Stimulated activated naive CD8-positive, alpha-beta T cell treated with anti-CD3 and anti-CD28 coated beads, Interleukin-15, Interleukin-2, amounts not matched to agents 100 U/mL and 50 U/mL, for 24 hours (primary cell): ENCODE results near the gene PRUNE2.
"Not testable (repeated sequence)": the region's sequence is repeated elsewhere in the genome, so short reads cannot be mapped to it uniquely, and the experiment has no call there.

Experiments used
- ATAC-seq: fragments of 150-1000 bp; cut with Tn5 transposase; one replicate; pipeline ENCODE4 v1.10.0; 2021
- DNase-seq: peaks from one replicate; pipeline ENCODE4 v3.0.0; 2021

Gene PRUNE2, protein sequence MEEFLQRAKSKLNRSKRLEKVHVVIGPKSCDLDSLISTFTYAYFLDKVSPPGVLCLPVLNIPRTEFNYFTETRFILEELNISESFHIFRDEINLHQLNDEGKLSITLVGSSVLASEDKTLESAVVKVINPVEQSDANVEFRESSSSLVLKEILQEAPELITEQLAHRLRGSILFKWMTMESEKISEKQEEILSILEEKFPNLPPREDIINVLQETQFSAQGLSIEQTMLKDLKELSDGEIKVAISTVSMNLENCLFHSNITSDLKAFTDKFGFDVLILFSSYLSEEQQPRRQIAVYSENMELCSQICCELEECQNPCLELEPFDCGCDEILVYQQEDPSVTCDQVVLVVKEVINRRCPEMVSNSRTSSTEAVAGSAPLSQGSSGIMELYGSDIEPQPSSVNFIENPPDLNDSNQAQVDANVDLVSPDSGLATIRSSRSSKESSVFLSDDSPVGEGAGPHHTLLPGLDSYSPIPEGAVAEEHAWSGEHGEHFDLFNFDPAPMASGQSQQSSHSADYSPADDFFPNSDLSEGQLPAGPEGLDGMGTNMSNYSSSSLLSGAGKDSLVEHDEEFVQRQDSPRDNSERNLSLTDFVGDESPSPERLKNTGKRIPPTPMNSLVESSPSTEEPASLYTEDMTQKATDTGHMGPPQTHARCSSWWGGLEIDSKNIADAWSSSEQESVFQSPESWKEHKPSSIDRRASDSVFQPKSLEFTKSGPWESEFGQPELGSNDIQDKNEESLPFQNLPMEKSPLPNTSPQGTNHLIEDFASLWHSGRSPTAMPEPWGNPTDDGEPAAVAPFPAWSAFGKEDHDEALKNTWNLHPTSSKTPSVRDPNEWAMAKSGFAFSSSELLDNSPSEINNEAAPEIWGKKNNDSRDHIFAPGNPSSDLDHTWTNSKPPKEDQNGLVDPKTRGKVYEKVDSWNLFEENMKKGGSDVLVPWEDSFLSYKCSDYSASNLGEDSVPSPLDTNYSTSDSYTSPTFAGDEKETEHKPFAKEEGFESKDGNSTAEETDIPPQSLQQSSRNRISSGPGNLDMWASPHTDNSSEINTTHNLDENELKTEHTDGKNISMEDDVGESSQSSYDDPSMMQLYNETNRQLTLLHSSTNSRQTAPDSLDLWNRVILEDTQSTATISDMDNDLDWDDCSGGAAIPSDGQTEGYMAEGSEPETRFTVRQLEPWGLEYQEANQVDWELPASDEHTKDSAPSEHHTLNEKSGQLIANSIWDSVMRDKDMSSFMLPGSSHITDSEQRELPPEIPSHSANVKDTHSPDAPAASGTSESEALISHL (N-terminal part only)

DNA sequence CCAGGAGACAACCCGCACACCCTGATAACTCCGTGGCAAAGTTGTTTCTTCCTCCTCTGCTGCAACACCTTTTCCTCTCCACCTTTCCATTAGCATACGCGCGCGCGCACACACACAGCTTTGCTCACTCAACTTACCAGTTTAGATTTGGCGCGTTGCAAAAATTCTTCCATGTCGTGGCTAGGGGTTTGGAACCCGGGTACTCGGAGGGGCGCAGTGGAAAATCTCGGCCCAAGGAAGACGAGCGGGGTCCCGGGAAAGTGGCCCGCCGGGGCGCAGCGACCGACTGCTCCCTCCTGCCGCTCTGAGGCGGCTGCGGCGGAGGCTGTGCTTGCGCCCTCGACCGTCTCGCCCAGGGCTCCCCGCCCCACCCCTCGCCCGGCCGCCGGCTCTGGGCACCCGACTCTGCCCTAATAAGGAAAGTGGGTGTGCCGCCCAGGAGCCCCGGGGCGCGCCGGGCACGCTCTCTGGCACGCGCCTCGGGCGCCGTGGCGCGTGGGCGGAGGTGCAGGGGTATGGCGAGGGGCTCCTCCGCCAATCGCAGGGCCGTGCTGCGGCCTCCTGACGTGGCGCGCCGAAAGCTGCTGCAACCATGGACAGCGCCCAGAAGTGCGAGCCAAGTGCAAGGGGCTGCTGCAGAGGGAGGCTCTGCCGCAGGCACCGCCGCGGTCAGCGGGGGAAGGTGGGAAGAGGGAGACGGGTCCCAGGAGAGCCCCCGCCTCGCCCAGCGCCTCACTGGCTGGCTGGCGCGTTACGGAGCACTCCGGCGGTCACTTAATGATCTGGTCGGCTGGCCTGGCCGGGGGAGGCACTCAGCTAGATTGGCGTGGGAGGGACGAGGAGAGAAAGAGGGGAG is at the start of gene PRUNE2:
PRUNE2 (minus strand) TSS at position 324 of the 856 bp plus-strand sequence; CDS start at position 173, 151 bp downstream.
- DNase-seq (peak; percentile 33), ATAC-seq (peak; percentile 43)

DNA sequence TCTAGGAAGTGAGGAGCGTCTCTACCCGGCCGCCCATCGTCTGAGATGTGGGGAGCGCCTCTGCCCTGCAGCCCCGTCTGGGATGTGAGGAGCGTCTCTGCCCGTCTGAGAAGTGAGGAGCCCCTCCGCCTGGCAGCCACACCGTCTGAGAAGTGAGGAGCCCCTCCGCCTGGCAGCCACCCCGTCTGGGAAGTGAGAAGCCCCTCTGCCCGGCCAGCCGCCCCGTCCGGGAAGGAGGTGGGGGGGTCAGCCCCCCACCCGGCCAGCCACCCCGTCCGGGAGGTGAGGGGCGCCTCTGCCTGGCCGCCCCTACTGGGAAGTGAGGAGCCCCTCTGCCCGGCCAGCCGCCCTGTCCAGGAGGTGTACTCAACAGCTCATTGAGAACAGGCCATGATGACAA is 49.5 kb upstream of the PRUNE2 start:
- DNase-seq, ATAC-seq: not testable (repeated sequence)

DNA sequence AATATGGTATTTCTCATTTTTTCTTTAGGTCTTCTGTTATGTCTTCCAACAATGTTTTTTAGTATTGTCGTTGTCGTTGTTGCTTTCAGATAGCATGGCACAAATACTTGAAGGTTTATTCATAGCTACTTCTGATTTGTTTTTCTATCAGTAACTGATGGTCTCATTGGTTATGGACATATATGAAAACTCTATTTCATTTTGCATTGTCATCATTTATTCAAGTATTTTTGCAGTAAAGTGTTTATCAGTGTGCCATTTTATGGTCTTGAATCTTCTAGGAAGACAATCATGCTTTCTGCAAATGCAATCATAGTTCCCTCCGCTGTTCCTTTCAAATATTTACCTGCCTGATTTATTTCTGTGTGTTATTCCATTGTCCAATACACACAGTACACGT is 44.0 kb upstream of the PRUNE2 start:
- ATAC-seq = no peak
- no peak for DNase-seq

DNA sequence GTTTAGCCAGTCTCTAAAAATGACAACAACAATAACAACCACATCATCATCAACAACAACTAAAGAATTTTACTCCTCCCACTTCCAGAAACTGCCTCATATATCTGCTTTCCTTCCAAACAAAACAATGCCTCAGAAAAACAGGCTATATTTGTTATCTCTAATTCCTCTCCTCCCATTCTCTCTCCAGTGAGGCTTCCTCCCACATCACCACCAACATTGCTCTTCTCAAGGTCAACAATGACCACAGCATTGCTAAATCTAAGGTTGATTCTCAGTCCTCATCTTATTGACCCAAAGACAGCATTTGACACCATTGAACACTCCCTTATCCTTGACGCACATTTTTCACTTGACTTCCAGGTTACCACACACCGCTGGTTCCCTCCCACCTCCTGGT is 38.1 kb upstream of the PRUNE2 start:
- ATAC-seq (no peak), DNase-seq (no peak)

DNA sequence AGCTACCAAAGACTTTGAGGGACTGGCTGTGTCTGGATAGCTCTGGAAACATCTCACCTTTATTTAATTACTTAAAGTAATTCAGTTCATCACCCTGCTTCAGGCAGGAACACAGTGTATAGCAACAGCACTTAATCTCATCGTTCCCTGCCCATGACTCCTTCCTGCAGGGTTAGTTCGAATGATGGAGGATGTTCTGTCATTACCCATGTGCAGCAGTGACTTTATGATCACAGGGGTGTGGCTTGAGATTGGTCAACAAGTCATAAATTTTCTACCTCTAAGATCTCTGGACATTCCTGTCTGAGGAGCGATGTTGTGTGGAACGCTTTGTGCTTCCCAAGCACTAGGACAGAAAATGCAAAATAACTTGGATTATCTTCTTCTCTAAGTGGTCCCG is 37.1 kb upstream of the PRUNE2 start:
- no peak for ATAC-seq
- no peak for DNase-seq

DNA sequence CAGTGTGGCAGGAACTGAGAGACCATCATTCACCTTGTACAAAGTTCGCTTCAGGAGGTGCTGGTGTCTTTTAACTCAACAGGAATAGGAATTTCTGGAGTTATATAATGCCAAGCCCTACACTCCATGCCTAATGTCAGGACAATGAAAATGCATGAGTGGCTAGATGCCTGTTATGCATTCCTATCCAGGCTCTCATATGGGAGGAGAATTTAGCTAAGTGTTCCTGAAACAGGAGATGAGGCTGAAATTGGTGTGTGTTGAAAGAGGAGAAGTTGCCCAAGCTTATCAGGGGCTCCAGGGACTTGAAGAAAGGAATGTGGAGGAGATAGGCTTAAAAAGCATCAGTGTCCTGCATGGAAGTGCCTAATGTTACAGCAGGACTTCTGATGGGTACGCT is 26.8 kb upstream of the PRUNE2 start:
- no peak for ATAC-seq

DNA sequence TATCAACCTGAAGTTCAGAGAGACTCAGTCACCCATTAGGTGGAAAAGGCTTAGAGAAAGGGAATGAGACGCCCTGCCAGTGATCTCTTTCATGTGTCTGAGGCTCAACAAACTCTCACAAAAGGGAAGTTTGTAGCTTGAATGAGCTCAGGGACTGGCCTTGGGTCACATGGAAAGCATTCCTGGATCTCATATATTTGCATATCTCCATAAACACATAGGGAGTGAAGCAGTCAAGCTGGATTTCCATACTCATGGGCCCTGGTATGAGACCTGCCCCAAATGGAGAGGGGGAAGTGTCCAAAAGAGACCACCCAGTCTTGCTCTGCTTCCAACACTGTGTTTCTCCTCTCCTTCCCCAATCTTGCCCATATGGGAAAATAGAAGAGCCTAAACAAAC is 26.4 kb upstream of the PRUNE2 start:
- DNase-seq (no peak), ATAC-seq (no peak)

More for the DNA sequence above, 26.8 kb upstream of the PRUNE2 start:
- no peak for DNase-seq

DNA sequence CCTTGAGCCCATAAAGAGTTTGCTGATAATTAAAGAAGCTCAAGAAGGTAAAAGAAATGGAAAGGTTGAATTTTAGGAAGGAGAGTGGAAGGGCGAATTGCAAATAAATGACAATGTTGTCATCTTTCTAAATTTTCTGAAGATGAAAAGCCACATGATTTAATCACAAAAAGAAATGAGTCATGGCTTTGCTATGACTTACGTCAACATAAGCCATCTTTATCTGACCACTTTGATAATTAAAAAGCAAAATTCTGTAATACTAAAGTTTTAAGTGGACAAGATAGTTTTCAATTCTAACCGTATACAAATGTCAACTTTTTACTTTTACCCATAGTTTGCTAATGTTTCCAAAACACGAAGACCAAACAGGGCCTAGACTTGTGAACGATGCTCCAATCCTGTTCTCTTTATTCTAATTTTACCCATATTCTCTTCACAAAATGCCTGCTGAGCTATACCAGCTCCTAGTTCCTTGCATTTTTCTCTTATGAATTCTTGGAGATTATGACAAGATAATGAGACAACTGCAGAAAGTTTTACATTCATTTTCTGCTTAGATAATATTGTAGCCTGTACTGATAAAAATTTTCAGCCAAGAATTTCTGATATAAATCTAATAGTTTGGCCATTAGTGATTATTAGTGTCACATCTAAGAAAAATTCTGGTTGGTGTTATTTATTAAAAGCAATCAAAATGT is 21.8 kb upstream of the PRUNE2 start:
- ATAC-seq = no peak
- no peak for DNase-seq

DNA sequence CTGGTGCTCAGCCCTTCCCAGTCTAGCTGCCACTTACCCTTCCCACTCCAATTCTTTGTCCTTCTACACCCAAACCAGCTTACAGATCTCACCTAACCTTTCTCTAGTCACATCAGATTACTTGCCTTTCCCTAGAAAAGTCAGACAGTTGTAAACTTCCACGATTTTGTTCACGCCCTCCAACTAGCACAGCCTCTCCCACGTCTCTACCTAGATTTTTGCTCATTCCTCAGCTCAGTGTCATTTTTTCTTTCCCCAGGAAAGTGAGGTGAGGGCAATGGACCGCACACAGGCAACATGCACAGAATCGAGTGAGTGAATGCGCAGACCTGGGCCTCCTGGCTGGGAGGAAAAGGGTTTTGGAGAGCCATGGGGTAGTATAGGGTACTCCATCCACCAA is 20.9 kb upstream of the PRUNE2 start:
- DNase-seq = no peak
- ATAC-seq = no peak

DNA sequence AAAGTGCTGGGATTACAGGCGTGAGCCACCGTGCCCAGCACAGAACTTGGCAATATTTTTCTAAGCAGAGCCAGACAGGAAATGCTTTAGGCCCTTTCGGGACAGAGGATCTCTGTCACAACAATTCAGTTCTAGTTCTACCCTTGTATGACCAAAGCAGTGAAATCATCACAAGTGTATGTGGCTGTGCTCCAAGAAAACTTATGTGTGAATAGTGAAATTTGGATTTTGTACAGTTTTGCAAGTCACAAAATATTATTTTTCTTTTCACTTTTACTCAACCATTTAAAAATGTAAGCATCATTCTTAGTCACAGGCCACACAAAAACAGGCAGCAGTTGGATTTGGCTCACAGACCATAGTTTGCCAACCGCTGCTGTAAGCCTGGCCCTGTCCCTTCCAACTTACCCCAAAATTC is 20.4 kb upstream of the PRUNE2 start:
- no peak for DNase-seq
- ATAC-seq = no peak

DNA sequence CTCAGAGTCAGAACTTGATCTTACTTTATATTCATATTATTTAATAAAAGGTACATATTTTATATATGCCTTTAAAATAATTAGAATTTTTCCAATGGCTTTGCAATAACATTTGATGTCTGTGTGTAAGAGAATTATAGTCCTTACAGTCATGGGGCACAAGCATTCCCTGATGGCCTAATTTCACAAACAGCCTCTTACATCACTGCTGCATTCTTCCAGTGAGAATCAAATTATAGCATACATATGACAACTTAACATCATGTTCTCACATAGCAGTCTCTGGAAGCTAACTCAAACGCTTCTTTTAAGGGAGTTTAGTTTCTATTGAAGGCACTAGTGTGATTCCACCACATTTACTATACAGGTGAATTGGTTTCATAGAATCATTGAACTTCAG is 15.3 kb upstream of the PRUNE2 start:
- no peak for ATAC-seq
- DNase-seq = no peak

DNA sequence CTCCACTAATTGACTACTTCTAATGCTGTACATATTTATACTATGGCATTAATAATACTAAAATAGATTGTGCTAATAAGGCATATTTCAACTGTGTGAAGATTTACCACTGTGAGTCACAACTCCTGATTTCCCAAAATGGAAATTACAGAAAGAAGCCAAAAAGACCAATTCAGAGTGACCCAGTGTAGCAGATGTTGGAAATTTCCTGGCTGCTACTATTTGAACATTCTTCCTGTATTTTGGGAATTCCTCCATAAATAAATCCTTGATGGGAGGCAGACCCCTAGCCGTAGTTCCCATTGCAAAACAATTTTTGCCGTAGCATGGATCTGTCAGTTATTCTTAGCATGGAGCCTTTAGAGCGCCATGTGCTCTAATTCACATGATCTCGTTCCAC is 11.4 kb upstream of the PRUNE2 start:
- ATAC-seq = no peak
- no peak for DNase-seq

DNA sequence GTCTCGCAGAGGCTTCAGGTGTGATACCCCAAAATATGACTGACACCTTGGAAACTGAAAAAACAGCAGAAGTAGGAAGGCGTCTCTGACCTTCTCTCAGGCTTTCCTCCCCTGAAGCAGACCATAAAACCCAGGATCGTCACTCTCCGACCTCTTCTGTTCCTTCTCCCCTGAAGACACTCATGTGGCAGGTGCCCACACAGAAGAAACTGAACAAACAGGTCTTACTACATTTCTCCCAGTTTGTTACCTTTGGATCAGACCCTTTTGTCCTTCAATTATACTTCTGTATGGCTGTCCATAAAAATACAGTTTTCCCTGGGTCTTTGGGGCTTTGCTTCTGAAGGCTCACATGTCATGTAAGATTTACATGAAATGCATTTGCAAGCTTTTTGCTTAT is 10.3 kb upstream of the PRUNE2 start:
- DNase-seq = no peak
- ATAC-seq = no peak

DNA sequence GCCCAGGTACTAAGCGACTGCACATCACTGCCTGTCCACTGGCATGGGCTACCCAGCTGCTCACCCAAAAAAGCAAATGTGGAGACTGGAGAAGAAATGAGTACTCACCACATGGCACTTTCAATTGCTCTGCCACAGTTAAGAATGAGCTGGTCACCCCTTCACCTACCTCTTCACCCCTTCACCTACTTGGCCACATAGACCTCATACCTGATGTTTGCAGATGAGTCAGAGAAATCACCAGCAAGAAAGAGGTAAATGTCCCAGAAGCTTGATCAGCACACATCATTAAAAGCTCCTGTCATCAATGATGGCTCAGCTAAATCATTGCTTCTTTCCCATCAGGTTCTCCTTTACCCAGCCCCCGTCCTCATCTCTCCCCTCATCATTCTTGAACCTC is 7.6 kb upstream of the PRUNE2 start:
- no peak for DNase-seq
- ATAC-seq = no peak

DNA sequence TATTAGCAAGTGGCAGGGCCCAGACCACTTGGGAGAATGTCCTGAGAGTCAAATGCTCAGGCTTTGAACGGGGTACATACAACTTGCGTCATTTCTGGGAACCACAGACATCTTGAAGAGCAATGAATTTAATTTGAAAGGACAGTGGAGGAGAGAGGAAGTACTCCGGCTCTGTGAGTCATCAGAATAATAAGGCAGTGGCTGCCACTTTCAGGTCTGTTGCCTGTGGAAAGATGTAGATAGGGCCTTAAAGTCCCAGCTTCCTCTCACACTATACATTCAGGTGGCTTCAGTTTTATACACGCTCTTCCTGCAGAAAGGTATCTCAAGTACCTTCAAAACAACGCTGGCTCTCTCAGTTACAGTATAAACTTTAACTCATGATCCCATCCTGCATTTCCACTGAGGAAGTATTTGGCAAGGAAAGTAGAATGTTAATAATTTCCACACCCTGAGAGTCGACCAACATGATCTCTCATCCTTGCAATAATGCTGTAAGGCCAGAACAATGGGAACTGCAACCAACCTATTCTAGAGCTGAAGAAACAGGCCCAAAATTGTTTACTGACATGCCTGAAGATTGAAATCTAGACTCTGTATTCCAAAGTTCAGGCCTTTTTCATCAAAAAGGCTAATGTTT is 6.8 kb upstream of the PRUNE2 start:
- ATAC-seq (peak; percentile 46), DNase-seq (no peak)

DNA sequence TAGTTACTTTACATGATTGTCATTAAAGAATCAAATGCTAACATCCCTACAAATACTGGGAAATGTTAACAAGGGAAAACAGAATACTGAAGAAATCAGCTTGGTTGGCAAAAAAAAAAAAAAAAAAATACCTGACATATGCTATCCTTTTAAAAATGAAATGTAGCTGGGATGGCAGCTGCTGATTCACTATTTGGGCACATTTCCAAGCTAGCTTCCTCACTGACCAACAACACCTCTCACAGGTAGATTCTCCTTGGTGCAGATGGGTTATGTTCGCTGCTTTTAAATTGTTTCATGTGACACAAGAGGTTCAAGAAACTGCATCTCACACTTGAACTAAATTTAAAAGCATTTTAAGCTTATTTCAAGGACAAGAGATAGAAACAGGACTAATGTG is 6.1 kb upstream of the PRUNE2 start:
- no peak for ATAC-seq
- no peak for DNase-seq

DNA sequence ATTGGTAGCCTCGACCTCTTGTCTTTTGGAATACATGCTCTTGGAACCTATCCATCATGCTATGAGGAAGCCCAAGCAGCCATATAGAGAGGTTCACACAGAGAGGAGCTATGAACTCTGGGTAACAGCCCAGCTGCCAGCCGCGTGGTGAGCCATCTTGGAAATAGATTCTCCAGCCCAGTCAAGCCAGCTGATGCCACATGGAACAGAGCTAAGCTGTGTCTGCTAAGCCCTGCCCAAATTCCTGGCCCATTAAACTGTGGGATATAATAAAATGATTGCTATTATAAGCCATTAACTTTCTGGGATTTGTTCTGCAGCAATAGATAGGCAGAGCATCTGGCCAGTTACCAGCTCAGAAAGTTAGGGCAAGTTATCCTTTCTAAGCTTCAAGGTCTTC is 4.9 kb upstream of the PRUNE2 start:
- DNase-seq = no peak
- ATAC-seq = no peak

DNA sequence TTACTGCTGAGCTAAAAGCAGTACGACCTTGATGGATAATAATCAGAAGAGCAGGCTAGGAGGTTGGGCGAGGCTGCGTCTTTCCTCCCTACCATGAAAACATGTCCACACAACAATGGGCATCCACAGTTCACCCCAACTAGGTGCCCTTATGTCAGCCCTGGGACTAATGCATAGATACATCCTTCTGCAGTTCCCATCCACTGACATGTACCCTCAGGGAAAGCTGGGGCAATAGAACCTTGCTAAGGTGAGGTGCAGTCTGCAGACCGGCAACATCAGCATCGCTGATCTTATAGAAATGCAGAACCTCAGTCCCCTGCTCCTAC is 697 bp upstream of the PRUNE2 start:
- DNase-seq (no peak), ATAC-seq (no peak)

DNA sequence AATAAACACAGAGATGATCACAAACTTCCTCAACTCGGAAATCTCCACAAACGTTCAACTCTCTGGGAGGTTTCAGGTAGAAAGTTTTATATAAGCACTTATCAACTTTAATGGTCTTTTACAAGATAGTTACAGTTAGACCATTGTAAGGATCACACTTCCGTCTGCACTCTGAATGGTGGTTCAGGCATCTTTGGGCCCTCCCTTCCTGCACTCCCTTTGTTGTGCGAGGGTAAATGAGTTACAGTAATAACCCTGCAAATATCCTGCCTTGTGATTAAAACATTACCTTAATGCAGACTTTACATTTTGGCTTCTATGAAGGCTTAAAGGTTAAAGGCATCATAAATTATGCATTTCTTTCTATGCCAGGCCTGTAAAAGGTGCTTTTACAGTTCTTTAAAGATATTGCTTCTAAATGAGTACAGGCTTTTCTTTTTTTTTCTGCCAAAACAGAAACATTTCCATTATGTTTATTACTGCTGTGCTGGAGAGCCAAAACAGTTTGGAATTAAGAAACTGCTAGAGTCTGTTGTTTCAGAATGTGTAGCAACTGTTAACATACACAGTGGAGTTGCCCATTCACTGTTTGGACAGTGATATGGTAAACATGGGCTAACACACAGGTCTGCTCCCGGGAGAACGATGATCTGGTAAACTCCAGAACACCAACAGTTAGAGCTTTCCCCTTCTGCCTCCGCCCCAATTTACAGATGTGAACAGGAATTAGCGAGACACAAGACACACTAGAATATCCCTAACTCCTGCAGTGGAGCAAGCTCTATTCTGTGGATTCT is 1.1 kb downstream of the PRUNE2 start:
- DNase-seq = no peak
- no peak for ATAC-seq

DNA sequence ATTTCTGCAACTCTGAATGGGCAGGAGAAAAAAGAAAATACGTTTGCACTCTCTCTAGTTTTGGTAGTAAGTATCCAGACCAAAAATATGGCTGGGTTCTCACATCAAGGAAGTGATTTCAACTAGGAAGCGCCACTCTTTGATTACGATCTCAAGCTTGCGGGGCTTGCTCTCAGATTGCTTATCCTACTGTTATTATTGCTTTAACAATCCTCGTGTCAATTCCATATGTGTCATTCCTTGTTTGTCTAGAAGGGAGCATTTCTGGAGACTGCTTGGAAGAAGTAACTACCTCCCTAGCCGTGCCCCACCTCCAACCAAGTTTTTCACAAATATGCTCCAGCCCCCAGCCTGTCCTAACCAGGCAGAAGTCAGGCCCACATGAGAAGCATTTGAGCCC is 3.5 kb downstream of the PRUNE2 start:
- ATAC-seq (no peak), DNase-seq (no peak)
